Tibial nerve (tissue), 3 donors: ENCODE data around the gene EGFR.

Experiments used
- CTCF ChIP-seq, 5 experiments: fragments of 200-600 bp in 3 of 5; fragments of 450-650 bp in 2 of 5; sonication (generic) in 3 of 5; IDR thresholded peaks; one replicate each; pipeline ENCODE4 v1.5.1; 2016 to 2019; ENCODE audit warnings: antibody characterized with exemption in 5 of 5, mild to moderate bottlenecking in 3 of 5, moderate library complexity in 2 of 5
- POLR2A ChIP-seq, 2 donors: fragments of 450-650 bp; IDR thresholded peaks; one replicate each; pipeline ENCODE4 v1.6.1; 2017; ENCODE audit warnings: antibody characterized with exemption in 2 of 2, mild to moderate bottlenecking in 2 of 2, moderate library complexity in 2 of 2

GRCh38 chr7:55177068-55177530, 158.3 kb downstream of the EGFR start:
- TF ChIP-seq CTCF (IDR thresholded peaks at IDR 0.05) (no peak), POLR2A (IDR thresholded peaks at IDR 0.05) (no peak)
